OCI-LY7 (cell line): Measurements from ENCODE around the gene CCDC185.

Source experiments
- EZH2phosphoT487 ChIP-seq: fragments of 200-600 bp; sonication (generic); IDR thresholded peaks from 2 replicates; pipeline ENCODE4 v1.6.1; 2018; ENCODE audit warnings: low read depth, borderline replicate concordance, mild to moderate bottlenecking, mixed run types, antibody characterized with exemption, low read length, moderate library complexity, mixed read lengths
- TF ChIP-seq, protein P1 (sequence below): fragments of 200-600 bp; sonication (generic); conservative IDR thresholded peaks from 2 replicates; pipeline ENCODE4 v1.5.1; 2014; ENCODE audit warnings: mild to moderate bottlenecking, antibody characterized with exemption, low read length, moderate library complexity, mixed read lengths

DNA sequence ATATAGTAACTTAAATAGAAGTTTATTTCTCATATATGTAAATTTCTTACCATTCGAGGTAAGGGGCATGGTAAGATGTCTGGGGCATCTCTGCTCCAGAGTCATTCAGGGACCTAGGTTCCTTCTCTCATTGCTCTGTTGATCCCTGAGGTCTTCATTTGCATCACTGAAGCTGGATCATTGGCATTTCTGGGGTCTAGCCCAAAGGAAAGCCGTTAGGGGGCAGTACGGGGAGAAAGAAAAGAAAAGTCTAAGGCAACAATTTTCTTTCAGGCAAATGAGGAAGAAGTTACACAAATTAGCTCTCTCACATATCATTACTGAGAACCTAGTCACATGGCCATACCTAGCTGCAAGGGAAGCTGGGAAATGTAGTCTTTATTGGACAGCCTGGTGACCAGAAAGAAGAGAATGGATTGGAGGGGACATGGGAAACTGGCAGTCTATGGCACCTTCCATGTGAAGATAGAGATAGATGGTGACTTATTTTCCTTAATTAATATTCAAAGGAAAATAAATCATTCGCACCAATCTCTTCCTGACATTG is 19.1 kb upstream of the CCDC185 start:
- TF ChIP-seq, protein P1, sequence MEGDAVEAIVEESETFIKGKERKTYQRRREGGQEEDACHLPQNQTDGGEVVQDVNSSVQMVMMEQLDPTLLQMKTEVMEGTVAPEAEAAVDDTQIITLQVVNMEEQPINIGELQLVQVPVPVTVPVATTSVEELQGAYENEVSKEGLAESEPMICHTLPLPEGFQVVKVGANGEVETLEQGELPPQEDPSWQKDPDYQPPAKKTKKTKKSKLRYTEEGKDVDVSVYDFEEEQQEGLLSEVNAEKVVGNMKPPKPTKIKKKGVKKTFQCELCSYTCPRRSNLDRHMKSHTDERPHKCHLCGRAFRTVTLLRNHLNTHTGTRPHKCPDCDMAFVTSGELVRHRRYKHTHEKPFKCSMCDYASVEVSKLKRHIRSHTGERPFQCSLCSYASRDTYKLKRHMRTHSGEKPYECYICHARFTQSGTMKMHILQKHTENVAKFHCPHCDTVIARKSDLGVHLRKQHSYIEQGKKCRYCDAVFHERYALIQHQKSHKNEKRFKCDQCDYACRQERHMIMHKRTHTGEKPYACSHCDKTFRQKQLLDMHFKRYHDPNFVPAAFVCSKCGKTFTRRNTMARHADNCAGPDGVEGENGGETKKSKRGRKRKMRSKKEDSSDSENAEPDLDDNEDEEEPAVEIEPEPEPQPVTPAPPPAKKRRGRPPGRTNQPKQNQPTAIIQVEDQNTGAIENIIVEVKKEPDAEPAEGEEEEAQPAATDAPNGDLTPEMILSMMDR = no peak
- no peak for TF ChIP-seq EZH2phosphoT487
